Mesodermal cell (in vitro differentiated cells): Measurements from ENCODE around the gene ANO9.

Experiments
- H3K27ac ChIP-seq: 2 replicates; pipeline ENCODE4 v1.7.0; 2013; ENCODE audit warnings: mild to moderate bottlenecking, low read depth, low read length, moderate library complexity; ENCODE audit not compliant: severe bottlenecking
- H3K36me3 ChIP-seq: 2 replicates; pipeline ENCODE4 v1.7.1; 2013; ENCODE audit warnings: mild to moderate bottlenecking, low read length, moderate library complexity; ENCODE audit not compliant: control insufficient read depth, insufficient read depth
- H3K4me1 ChIP-seq: one replicate; pipeline ENCODE4 v1.7.1; 2013; ENCODE audit warnings: mild to moderate bottlenecking, low read length; ENCODE audit not compliant: insufficient read depth, control insufficient read depth, poor library complexity, severe bottlenecking
- H3K4me3 ChIP-seq: 2 replicates; pipeline ENCODE4 v1.7.0; 2013; ENCODE audit warnings: low read length, control low read depth, mild to moderate bottlenecking; ENCODE audit not compliant: insufficient read depth, poor library complexity, severe bottlenecking; ENCODE audit errors: extremely low read depth
- H3K9me3 ChIP-seq: 2 replicates; pipeline ENCODE4 v1.7.1; 2013; ENCODE audit warnings: mild to moderate bottlenecking, low read length, moderate library complexity; ENCODE audit not compliant: control insufficient read depth
- WGBS, 2 experiments: methylation state at CpG; one replicate each; pipeline ENCODE4 v1.1.5; 2013; ENCODE audit warnings: missing lambda C conversion rate in 2 of 2; ENCODE audit not compliant: insufficient coverage in 2 of 2; 5-methylcytosine and 5-hydroxymethylcytosine counted together

Gene ANO9

DNA sequence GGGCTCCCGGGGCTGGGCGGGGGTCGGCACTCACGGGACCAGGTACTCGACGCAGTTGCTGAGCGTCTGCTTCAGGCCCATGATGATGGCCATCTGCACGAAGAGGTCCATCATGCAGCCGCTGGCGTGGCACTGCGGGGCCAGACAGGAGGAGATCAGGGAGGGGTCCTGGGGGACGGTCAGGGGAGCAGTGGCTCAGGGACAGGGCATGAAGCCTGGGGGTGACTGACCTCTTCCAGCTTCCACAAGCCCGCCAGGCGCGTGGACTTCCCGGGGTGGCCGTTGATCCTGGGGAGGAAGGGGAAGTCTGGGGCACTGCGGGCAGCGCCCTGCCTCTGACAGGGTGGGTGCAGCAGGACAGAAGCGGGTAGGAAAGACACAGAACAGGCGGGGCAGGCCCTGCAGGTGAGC, 20.9 kb downstream of the ANO9 start:
- 97% methylated on average over 17 to 18 of the region's 21 CpGs for WGBS, 2 experiments
- H3K4me1 ChIP-seq: peaks cover 6% of the 10 kb centered on the region
- H3K36me3 ChIP-seq: no peaks in the 10 kb centered on the region
- no peak overlapping the region for H3K4me3 ChIP-seq
- no peaks in the 10 kb centered on the region for H3K9me3 ChIP-seq
- no peak overlapping the region for H3K27ac ChIP-seq

DNA sequence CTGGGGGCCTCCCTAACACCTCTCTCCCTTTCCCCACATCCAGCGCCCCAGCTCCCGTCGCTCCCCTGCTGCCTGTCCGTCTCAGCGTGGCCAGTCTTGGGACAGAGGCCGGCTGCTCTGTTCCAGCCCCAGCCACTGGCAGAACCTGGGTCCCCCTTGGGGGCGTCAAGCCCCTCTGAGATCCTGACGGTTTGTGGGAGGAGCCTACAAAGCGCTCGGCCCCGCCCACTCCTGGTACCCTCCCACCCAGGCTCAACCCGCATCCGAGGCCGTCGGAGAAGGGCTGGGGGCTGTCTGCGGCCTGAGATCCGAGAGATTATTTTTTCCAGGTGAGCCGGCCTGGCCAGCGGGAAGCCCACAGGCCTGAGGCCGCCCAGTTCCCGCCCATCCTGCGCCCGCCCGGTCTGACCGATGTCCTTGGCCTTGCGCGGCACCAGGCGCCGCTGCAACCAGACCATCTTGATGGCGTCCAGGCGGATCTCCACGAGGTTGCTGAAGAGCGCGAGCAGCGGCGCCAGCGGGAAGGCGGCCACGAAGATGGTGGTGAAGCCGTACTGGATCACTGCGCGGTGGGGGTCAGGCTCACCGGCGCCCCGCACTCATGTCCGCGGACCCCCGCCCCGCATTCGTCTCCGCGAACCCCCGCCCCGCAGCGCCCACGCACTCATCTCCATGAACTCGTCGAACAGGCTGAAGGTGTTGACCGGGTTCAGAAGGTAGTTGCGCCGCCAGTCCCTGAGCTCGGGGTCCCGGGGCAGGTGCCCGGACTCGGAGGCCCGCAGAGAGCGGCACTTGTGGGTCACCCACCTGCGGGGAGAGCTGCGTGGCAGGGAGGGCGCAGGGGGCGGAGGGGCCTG, 21.5 kb downstream of the ANO9 start:
- no peak overlapping the region for H3K4me3 ChIP-seq
- peaks cover 11% of the 10 kb centered on the region for H3K4me1 ChIP-seq
- WGBS, 2 experiments: 90 to 95% methylated on average over 50 to 71 of the region's 71 CpGs
- no peaks in the 10 kb centered on the region for H3K9me3 ChIP-seq
- no peak overlapping the region for H3K27ac ChIP-seq
- no peaks in the 10 kb centered on the region for H3K36me3 ChIP-seq

DNA sequence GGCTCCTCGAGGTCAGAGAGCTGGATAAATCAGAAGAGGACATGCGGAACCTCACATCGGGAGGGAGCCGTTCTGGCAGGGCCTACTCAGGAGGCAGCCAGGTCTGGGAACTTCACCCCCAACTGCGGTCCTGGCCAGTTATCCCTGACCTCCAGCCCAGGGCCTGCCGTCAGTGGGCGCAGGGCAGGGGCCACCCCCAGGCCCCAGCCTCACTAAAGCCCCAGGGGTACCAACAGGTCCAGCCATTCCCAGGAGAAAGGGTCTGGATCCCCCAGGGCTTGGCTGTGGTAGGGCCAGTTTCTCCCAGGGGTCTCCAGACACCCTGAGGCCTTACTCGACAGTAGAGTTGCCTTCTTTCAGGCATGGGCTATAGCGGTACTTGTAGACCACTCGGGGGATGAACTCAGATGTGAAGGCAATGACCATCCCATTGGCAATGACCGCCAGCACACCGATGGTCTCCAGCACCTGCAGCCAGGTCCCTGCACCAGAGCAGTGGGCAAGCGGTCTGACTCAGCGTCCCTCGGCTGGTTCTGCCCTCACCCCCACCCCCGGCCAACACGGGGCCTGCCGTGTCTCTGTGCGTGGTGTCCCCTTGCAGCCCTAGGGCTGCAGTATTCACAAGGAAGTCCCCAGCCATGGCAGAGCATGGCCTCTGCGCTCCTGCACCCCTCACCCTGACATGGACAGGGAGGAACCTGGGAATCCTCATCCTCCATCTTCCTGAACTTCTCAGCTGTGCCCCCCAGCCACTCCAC, 22.4 kb downstream of the ANO9 start:
- Histone ChIP-seq H3K36me3 (no peaks in the 10 kb centered on the region), H3K4me3 (no peak overlapping the region), H3K27ac (no peak overlapping the region), H3K4me1 (peaks cover 13% of the 10 kb centered on the region), H3K9me3 (no peaks in the 10 kb centered on the region)
- WGBS, 2 experiments: 81 to 89% methylated on average over 15 to 20 of the region's 20 CpGs

DNA sequence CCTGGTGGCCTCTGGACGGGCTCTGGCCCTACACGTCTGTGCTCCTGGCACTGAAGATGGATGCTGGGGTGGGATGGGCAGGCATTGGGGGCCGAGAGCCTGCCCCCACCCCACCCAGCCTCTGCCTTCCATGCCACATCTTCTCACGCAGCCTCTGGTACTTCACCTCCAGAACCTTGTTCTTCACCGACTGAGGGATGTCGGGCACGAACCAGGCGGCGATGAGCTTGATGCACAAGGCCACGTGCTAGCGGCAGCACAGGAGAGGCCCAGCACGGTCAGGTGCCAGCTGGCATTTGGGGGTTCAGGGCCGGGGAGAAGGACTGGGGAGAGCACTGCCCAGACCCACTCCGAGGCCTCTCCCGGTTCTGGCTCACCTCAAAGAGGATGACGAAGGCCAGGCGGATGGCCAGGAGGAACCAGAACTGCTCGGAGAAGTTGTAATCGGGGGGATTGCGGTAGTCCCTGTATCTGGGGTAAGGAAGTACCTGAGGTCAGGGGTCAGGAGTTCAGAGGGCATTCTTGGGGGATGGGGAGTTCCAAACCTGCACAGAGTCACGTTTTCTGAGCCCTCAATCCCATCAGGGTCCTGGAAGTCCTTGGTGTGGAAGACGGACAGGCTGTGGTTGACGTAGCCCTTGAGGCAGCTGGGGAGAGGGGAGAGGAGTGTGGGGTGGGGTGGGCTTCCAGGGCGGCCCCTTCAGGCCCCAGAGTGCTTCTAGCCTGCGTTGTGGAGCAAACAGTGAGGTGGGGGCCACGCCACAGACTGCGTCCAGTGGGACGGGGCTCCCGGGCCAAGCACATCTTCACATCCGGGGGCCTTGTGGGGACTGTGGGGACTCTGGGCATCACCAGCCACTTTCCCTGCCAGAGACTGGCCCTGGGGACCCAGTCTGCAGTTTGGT, 23.2 kb downstream of the ANO9 start:
- Histone ChIP-seq H3K4me3 (no peak overlapping the region), H3K36me3 (no peaks in the 10 kb centered on the region), H3K9me3 (no peaks in the 10 kb centered on the region), H3K27ac (no peak overlapping the region), H3K4me1 (peaks cover 13% of the 10 kb centered on the region)
- WGBS, 2 experiments: 88 to 96% methylated on average over 24 to 28 of the region's 30 CpGs

DNA sequence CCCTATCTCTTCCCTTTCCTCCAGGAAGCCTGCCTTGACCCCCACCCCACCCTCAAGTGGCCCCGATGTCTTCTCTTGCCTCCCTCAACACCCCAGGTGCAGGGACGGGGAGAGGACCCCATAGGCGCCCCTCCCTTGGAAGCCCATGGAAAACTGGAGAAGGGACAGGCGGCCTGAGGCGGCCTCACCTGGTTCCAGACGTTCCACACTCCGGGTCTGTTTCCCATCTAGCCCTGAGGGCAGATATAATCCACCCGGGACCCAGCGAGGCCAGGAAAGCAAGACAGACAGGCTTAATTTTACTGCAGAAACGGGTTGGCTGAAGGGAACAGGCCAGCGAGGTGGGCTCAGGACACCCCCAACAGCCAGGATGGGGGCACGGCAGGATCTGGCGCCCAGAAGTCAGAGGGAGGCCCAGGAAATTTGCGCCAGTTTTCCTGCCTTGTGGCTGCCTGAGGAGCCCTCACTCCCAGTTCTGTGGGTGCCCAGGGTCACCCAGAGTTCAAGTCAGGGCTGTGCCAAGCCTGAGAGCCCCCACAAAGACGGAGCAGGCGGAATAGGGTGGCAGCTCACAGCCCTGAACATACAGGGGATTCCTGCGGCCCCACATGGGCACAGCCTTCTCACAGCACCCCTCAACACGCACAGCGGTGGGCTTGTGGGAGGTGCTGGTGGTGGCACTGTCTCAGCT, 24.0 kb downstream of the ANO9 start:
- no peak overlapping the region for H3K27ac ChIP-seq
- no peak overlapping the region for H3K4me3 ChIP-seq
- 72 to 77% methylated on average over 13 to 19 of the region's 19 CpGs for WGBS, 2 experiments
- no peaks in the 10 kb centered on the region for H3K36me3 ChIP-seq
- no peaks in the 10 kb centered on the region for H3K9me3 ChIP-seq
- H3K4me1 ChIP-seq: peaks cover 13% of the 10 kb centered on the region

DNA sequence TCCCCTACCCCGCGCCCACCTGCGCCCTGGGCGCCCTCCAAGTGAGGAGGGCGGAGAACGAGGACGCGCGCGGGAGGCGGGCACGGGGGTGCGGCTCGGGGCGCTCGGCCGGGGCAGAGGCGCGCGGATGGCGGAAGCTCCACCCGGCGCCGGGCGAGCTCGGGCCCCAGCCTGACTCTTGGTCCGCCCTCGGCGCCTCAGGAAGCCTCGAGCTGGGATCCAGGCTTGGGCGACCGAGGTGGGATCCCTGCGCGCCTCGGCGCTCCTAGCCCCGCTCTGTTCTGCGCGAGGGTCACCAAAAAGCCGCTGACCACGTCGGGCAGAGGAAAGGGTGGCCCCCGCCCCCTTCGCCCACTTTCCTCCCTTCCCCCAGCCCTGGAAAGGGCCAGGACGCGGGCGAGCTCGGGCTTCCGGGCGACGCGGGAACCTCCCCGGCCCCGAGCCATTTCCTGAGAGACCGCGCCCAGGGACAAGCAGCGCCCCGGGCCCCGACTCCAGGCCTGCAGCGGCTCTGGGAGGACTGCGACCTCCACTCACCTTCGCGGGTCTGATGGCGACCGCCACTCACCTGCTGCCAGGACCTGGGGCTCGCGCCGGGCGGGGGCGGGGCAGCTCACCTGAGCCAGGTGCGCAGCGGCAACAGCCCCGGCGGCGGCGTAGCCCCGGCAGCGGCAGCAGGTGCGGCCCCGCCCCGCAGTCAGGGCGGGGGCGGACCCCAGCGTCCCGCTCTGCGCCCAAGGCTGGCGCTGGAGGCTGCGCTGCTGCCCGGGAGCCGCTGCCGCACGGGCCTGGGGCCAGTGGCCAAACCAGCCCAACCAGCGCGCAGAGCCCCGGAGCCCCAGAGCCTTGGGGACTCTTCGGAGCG, 24.8 kb downstream of the ANO9 start:
- Histone ChIP-seq H3K27ac (no peak overlapping the region), H3K4me3 (peak overlapping the region; percentile 40), H3K4me1 (peaks cover 10% of the 10 kb centered on the region), H3K36me3 (no peaks in the 10 kb centered on the region), H3K9me3 (no peaks in the 10 kb centered on the region)
- 1 to 2% methylated on average over 87 to 91 of the region's 97 CpGs for WGBS, 2 experiments

DNA sequence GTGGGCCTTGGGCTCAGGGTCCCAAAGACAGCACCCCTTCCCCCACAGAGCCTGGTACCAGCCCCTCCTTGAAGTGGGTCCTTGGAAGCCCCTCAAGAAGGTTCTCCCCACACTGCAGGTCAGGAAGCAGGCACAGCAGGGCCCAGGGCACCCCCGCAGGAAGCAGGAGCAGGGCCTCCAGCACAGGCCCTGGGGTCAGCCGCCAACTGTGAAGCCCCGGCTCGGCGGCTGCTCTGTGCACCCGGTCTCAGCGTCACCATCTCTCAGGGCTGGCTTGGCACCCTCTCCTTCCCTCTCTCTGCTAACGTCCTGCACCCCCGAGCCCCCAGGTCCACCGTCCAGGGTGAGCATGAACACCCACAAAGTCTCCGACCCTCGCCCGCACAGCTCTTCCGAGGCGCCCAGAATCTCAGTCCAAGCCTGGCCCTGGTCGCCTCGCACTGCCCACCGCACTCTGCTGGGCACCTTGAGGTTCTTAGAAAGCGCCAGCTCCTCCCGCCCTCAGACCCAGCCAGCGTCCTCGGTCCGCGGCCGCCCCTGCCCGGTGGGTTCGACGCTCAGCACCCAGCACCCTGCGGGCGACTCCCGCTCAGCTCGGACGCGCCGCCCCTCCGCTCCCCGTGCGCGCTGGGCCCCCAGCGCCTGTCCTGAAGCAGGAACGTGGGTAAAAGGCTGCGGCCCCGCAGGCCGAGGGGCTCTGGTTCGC, 25.6 kb downstream of the ANO9 start:
- Histone ChIP-seq H3K9me3 (no peaks in the 10 kb centered on the region), H3K36me3 (no peaks in the 10 kb centered on the region), H3K4me3 (peak overlapping the region; percentile 40), H3K4me1 (peaks cover 9% of the 10 kb centered on the region), H3K27ac (no peak overlapping the region)
- WGBS, 2 experiments: 26 to 34% methylated on average over 40 to 45 of the region's 45 CpGs

DNA sequence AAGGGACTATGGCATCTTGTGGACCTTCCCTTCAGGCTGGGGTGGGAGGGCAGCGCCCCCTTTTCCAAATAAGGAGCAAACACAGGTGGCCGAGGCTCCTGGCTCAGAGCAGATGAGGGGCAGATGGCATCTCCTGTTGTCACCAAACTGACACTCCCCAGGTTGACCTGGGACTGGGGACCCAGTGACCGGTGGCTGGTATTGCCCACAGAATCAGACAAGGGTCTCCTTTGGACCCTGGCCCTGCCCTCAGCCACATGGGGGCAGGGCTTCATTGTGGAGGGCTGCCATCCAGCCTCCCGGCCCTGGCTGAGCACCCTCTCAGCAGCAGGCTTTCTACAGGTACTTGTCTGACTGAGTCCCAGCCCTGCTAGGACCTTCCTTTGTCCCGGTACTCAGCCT, 26.2 kb downstream of the ANO9 start:
- WGBS, 2 experiments: 84 to 85% methylated on average over 5 of the region's 5 CpGs

DNA sequence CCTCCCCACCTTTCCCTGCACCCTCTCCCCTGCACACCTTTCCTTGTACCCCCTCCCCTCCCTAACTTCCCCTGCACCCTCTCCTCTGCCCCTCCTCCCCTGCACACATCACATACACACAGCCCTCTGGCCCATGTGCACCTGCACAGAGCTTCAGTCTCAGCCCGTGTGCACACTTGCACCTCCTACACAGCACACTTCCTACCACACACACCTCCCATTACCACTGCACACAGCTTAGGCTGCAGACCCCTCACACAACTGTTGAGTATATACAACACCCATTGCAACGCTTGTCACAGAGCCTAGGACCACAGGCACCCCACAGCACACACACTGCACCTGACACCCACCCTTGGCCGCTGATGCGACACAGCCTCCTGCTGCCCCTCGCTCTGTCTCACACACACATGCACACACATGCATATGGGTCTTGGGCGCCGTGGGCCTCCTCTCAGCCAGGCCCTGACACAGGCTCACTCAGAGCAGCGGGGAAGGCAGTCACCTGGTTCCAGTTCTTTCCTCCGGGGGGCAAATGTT, 27.4 kb downstream of the ANO9 start:
- no peaks in the 10 kb centered on the region for H3K9me3 ChIP-seq
- WGBS, 2 experiments: 77 to 84% methylated on average over 9 of the region's 9 CpGs

More for the DNA sequence above, 26.2 kb downstream of the ANO9 start:
- peaks cover 9% of the 10 kb centered on the region for H3K4me1 ChIP-seq
- H3K4me3 ChIP-seq: no peak overlapping the region
- H3K9me3 ChIP-seq: no peaks in the 10 kb centered on the region
- no peak overlapping the region for H3K27ac ChIP-seq
- no peaks in the 10 kb centered on the region for H3K36me3 ChIP-seq

More for the DNA sequence above, 27.4 kb downstream of the ANO9 start:
- H3K4me3 ChIP-seq: no peak overlapping the region
- H3K27ac ChIP-seq: no peak overlapping the region
- peaks cover 9% of the 10 kb centered on the region for H3K4me1 ChIP-seq
- H3K36me3 ChIP-seq: no peaks in the 10 kb centered on the region
